Measurements from ENCODE around the gene FCAMR. TPM values are rescaled to one million over a fixed set of nuclear protein-coding genes. Genes with fewer than 3 reads are reported as not detected.

The FCAMR gene
- total RNA-seq, 4 donors from 2014 or later: not detected

DNA sequence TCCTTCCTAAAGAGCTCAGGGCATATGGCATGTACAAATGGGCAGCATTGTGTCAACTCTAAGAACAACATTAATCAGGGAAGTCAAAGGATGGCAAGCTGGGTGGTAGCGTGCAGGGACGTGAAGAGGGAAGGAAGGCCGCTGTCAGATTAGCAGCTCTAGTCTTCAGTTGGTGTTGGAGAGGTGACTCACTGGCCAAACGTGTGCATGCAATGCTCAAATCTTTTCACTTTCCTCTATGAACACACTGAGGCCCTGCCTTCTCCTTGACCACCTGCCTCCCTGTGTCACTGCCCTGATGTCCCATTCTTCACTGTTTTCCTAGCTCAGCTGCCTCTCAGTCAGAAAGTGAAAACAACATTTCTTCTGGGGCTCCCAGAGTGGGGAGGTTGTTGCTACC is 18.1 kb downstream of the FCAMR start:
- Histone ChIP-seq H3K4me1 (peaks cover 30 to 52% (median 39%) of the 10 kb centered on the region in 3 donors), H3K27ac (peak overlapping the region; percentile 84 to 88 (median 84)), H3K9me3 (no peaks in the 10 kb centered on the region), H3K4me3 (no peak overlapping the region), H3K36me3 (no peaks in the 10 kb centered on the region), H3K27me3 (no peaks in the 10 kb centered on the region)
- no peak for DNase-seq
- no peak for TF ChIP-seq CTCF (IDR thresholded peaks at IDR 0.05)
- no peak for TF ChIP-seq POLR2A (IDR thresholded peaks at IDR 0.05)
- 48% methylated on average over 4 of the region's 4 CpGs for WGBS, 2 donors
- intact Hi-C loops (cut with DNase I): no loop called here

- H3K27me3 ChIP-seq: peaks cover 0 to 4% (median 0%) of the 10 kb centered on the region in 4 donors
- H3K4me1 ChIP-seq: peaks cover 30 to 52% (median 39%) of the 10 kb centered on the region in 3 donors
- WGBS, 2 donors: 55 to 69% methylated on average over 3 of the region's 4 CpGs
- no peaks in the 10 kb centered on the region for H3K9me3 ChIP-seq
- TF ChIP-seq CTCF (IDR thresholded peaks at IDR 0.05): no peak
- no peak for TF ChIP-seq POLR2A (IDR thresholded peaks at IDR 0.05)
- H3K27ac ChIP-seq: peak overlapping the region; percentile 84 to 88 (median 84)
- DNase-seq: no peak
- H3K36me3 ChIP-seq: no peaks in the 10 kb centered on the region
- intact Hi-C loops (cut with DNase I): no loop called here
- H3K4me3 ChIP-seq: no peak overlapping the region
These were observed 18.8 kb downstream of the FCAMR start for GRCh38 chr1:206951318-206952100.

DNA sequence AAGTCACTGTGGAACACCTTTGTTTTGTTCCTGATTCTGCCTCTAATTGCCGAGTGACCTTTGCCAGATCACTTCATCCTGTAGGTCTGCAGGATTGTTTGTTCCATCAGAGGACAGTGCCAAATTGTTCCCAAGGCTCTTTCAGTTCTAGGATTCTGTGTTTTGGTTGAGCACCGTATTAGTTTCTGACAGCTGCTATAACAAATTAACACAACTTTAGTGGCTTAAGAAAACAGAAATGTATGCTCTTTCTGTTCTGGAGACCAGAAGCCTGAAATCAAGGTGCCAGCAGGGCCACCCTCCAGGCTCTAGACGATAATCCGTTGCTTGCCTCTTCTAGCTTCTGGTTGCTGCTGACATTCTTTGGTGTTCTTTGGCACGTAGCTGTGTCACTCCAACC is 20.6 kb downstream of the FCAMR start:
- Histone ChIP-seq H3K4me3 (no peak overlapping the region), H3K9me3 (no peaks in the 10 kb centered on the region), H3K27me3 (peaks cover 0 to 17% (median 0%) of the 10 kb centered on the region in 4 donors), H3K27ac (no peak overlapping the region), H3K36me3 (no peaks in the 10 kb centered on the region), H3K4me1 (peaks cover 24 to 35% (median 25%) of the 10 kb centered on the region in 3 donors)
- intact Hi-C loops (cut with DNase I): no loop called here
- TF ChIP-seq CTCF (IDR thresholded peaks at IDR 0.05) (no peak), POLR2A (IDR thresholded peaks at IDR 0.05) (no peak)
- no peak for DNase-seq
- WGBS, 2 donors: 86 to 90% methylated on average over 5 of the region's 5 CpGs

DNA sequence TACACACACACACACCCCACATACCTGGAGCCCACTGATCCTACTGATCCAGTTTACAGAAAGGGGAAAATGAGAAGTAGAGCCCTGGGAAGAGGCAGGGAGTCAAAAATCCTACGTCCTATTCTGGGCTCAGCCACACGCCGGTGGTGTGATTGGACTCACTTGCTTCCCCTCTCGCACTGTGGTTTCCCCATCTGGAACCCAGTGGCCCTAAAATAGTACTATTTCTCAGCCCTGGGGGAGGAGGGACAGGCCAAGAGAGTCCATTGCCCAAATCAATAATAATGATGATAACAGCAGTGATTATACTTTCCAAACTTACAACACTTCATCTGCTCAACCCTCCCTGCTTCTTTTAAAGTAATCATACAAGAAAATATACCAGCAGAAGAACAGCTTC is 21.1 kb downstream of the FCAMR start:
- no peak for DNase-seq
- no peaks in the 10 kb centered on the region for H3K9me3 ChIP-seq
- H3K27me3 ChIP-seq: peaks cover 0 to 21% (median 0%) of the 10 kb centered on the region in 4 donors
- TF ChIP-seq POLR2A (IDR thresholded peaks at IDR 0.05) (no peak), CTCF (IDR thresholded peaks at IDR 0.05) (no peak)
- H3K4me1 ChIP-seq: peaks cover 20 to 31% (median 21%) of the 10 kb centered on the region in 3 donors
- 66 to 90% methylated on average over 3 of the region's 4 CpGs for WGBS, 2 donors
- intact Hi-C loops (cut with DNase I): no loop called here
- H3K36me3 ChIP-seq: no peaks in the 10 kb centered on the region
- no peak overlapping the region for H3K27ac ChIP-seq
- no peak overlapping the region for H3K4me3 ChIP-seq

DNA sequence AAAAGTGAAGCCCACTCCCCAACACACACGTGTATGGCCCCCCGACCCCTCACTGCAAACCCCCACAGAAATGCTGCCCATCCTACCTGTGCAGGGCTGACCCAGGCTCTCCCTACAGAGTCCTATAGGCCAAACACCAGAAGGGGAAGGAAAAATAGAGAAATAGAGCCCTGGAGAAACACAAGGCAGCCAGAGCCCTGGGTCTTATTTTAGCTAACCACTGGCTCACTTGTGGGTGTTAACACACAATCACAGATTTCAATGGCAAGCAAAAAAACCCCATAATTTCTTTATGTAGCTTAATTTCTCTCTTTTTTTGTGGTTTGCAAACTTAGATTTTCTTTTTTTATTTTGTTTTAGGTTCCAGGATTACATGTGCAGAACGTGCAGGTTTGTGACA is 23.0 kb downstream of the FCAMR start:
- H3K9me3 ChIP-seq: no peaks in the 10 kb centered on the region
- 76 to 81% methylated on average over 1 of the region's 3 CpGs for WGBS, 2 donors
- intact Hi-C loops (cut with DNase I): no loop called here
- DNase-seq: no peak
- no peak overlapping the region for H3K4me3 ChIP-seq
- H3K36me3 ChIP-seq: no peaks in the 10 kb centered on the region
- H3K4me1 ChIP-seq: peaks cover 6 to 11% (median 7%) of the 10 kb centered on the region in 3 donors
- H3K27me3 ChIP-seq: peaks cover 0 to 21% (median 0%) of the 10 kb centered on the region in 4 donors
- H3K27ac ChIP-seq: peak overlapping the region in 1 of 4 donors; percentile 21
- no peak for TF ChIP-seq CTCF (IDR thresholded peaks at IDR 0.05)
- TF ChIP-seq POLR2A (IDR thresholded peaks at IDR 0.05): no peak
